Endometrial microvascular endothelial cells (primary cell): Measurements from ENCODE around the gene LOC128125822. TPM values are rescaled to one million over a fixed set of nuclear protein-coding genes. Genes with fewer than 3 reads are reported as not detected.

Experiments
- in situ Hi-C: cut with HindIII; loops from 2 replicates; pipeline ENCODE4 v1.10.0; 2017; ENCODE audit warnings: low sequenced_read_pairs, low pct_unique_long_range_greater_than_20kb; ENCODE audit errors: inconsistent ontology term
- total RNA-seq: library from RNA; depleted of rRNA; stranded (reverse); fragments of >200 nt; gene quantifications from one replicate; pipeline ENCODE4 v1.2.3, GENCODE V29; 2015; ENCODE audit errors: inconsistent ontology term

Gene LOC128125822

DNA sequence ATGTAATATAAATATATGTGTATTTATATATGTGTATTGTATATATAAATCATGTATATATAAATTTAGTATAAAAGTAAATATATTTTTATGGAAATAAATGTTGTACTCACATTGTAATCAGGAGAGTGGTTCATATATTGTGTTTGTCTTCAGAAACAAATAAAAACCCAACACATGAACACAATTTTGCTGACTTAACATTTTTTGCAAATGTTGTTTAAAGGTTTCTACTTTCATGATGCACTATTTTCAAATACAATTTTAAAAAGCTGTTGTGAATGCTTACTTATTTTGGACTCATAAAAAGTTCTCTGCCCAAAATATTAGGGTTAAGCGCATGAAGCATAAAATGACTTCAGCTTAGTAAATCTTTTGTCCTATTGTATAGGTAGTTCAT is 39.3 kb downstream of the LOC128125822 start:
- in situ Hi-C loops = no loop called here

DNA sequence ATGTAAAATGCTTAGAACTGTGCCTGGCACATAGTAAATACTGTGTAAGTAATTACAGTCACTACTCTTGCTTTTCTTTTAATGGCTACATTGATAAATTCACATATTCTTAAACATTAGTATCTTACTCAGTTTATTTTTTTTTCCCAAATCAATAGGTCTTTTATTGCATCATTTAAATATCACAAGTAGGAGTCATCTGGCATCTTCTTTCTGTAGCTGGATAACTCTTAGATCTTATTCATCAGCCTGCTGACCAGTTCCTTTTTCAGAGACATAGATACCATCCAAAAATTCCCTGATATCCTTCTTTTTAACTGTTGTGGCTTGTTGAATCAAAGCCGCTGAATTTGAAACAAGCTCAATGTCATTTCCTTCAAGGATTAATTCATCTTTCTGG is 43.3 kb downstream of the LOC128125822 start:
- in situ Hi-C loops = no loop called here

Other genes starting within 250 kb of the LOC128125822 start
- 41.0 TPM for gene PTP4A1, start within 50 bp of the LOC128125822 start, total RNA-seq
- gene PHF3, start 63.3 kb downstream of the LOC128125822 start, total RNA-seq = 17.6 TPM